Mammary epithelial cell (primary cell): ENCODE results near the gene CSH1.
"Not testable (repeated sequence)": the region's sequence is repeated elsewhere in the genome, so short reads cannot be mapped to it uniquely, and the experiment has no call there.

Experiments
- EZH2 ChIP-seq: IDR thresholded peaks from 2 replicates; pipeline ENCODE4 v1.6.1; 2012; ENCODE audit warnings: low read length, inconsistent platforms, borderline replicate concordance
- TF ChIP-seq, protein P1 (sequence below), 2 donors: IDR thresholded peaks in 1 of 2; conservative IDR thresholded peaks in 1 of 2; 2 replicates each; pipeline ENCODE4 v1.5.1; 2011 to 2012; ENCODE audit warnings: inconsistent platforms in 2 of 2, low read length in 2 of 2, mild to moderate bottlenecking in 2 of 2, control low read depth in 1 of 2, low read depth in 1 of 2; ENCODE audit not compliant: insufficient read depth in 1 of 2; ENCODE audit errors: extremely low read depth in 1 of 2

- TF ChIP-seq, protein P1, sequence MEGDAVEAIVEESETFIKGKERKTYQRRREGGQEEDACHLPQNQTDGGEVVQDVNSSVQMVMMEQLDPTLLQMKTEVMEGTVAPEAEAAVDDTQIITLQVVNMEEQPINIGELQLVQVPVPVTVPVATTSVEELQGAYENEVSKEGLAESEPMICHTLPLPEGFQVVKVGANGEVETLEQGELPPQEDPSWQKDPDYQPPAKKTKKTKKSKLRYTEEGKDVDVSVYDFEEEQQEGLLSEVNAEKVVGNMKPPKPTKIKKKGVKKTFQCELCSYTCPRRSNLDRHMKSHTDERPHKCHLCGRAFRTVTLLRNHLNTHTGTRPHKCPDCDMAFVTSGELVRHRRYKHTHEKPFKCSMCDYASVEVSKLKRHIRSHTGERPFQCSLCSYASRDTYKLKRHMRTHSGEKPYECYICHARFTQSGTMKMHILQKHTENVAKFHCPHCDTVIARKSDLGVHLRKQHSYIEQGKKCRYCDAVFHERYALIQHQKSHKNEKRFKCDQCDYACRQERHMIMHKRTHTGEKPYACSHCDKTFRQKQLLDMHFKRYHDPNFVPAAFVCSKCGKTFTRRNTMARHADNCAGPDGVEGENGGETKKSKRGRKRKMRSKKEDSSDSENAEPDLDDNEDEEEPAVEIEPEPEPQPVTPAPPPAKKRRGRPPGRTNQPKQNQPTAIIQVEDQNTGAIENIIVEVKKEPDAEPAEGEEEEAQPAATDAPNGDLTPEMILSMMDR (conservative IDR thresholded peaks at IDR 0.05 in 1 of 2, IDR thresholded peaks at IDR 0.05 in 1 of 2; ENCODE audit: extremely low read depth in 1 of 2, insufficient read depth in 1 of 2, low read depth in 1 of 2, low read length in 2 of 2) = not testable (repeated sequence)
- TF ChIP-seq EZH2 = not testable (repeated sequence)
Observed at GRCh38 chr17:63896524-63897354, at the start of gene CSH1.
